Gastroesophageal sphincter (tissue), 4 donors: ENCODE results near the gene OPN1MW3. TPM values are rescaled to one million over a fixed set of nuclear protein-coding genes. Genes with fewer than 3 reads are reported as not detected.
"Not testable (repeated sequence)": the region's sequence is repeated elsewhere in the genome, so short reads cannot be mapped to it uniquely, and the experiment has no call there.

Experiments
- ATAC-seq: fragments of 150-250 bp; one replicate; pipeline ENCODE4 v1.9.1; 2016; ENCODE audit warnings: mild to moderate bottlenecking, moderate library complexity
- H3K27ac ChIP-seq, 4 donors: fragments of 200-600 bp; sonication (generic) in 3 of 4; 1 replicate in 3 of 4; 2 replicates in 1 of 4; pipeline ENCODE4 v1.5.1; 2016 to 2019
- H3K27me3 ChIP-seq: fragments of 200-600 bp; sonication (generic); one replicate; pipeline ENCODE4 v1.5.1; 2019
- H3K36me3 ChIP-seq, 2 donors: fragments of 200-600 bp; sonication (generic); one replicate each; pipeline ENCODE4 v1.5.1; 2019; ENCODE audit warnings: control low read depth in 1 of 2
- H3K4me1 ChIP-seq, 3 donors: fragments of 200-600 bp; sonication (generic); 1 replicate in 2 of 3; 2 replicates in 1 of 3; pipeline ENCODE4 v1.5.1; 2016 to 2019; ENCODE audit warnings: control low read depth in 2 of 3
- H3K4me3 ChIP-seq, 2 donors: fragments of 200-600 bp; sonication (generic); one replicate each; pipeline ENCODE4 v1.5.1; 2019; ENCODE audit warnings: mild to moderate bottlenecking in 1 of 2, moderate library complexity in 1 of 2
- H3K9me3 ChIP-seq, 3 donors: fragments of 200-600 bp; sonication (generic); one replicate each; pipeline ENCODE4 v1.5.1; 2017 to 2019; ENCODE audit warnings: control low read depth in 2 of 3
- WGBS, 2 donors: methylation state at CpG; one replicate each; pipeline ENCODE4 v1.1.5; 2018; ENCODE audit warnings: low coverage in 1 of 2; 5-methylcytosine and 5-hydroxymethylcytosine counted together
- total RNA-seq, 4 donors: library from RNA; depleted of rRNA; stranded (reverse); fragments of >200 nt; gene quantifications; one replicate each; pipeline ENCODE4 v1.1.0, GENCODE V29; 2016

OPN1MW3 gene
- total RNA-seq: not detected

DNA sequence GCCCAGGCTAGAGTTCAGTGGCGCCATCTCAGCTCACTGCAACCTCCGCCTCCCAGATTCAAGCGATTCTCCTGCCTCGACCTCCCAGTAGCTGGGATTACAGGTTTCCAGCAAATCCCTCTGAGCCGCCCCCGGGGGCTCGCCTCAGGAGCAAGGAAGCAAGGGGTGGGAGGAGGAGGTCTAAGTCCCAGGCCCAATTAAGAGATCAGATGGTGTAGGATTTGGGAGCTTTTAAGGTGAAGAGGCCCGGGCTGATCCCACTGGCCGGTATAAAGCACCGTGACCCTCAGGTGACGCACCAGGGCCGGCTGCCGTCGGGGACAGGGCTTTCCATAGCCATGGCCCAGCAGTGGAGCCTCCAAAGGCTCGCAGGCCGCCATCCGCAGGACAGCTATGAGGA lies at the start of gene OPN1MW3:
Gene OPN1MW3 (plus strand): TSS at position 301 of the 400 bp plus-strand sequence. CDS start 38 bp downstream, at position 339.
- WGBS, 2 donors: no CpG with 5 or more reads among the region's 17 CpGs
- H3K27me3 ChIP-seq: not testable (repeated sequence)

DNA sequence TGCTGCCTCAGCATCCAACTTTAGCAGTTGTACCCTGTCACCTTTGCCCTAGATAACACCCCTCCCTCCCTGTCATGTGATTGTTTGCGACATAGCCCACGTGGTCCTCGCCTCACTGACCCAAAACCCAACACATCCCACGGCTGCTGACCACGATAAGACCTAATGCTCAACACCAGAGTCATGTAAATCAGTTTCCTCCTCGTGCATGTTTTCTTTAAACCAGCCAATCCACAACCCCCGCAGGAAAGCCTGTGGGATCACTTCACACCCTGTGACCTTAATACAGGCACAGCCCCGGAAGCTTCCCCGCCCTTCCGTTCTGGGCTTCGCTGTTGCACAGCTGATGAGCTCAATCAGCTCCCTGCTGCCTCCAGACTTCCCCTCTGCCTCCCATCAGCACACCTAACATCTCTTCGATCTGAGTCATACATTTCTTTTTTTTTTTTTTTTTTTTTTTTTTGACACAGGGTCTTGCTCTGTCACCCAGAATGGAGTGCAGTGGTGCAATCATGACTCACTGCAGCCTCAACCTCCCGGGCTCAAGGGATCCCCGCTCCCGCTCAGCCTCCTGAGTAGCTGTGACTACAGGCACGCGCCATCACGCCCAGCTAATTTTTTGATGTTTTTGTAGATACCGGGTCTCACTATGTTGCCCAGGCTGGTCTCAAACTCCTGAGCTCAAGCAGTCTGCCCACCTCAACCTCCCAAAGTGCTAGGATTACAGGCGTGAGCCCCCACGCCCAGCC lies 47.5 kb upstream of the OPN1MW3 start:
- H3K9me3 ChIP-seq, H3K27me3 ChIP-seq, H3K4me1 ChIP-seq, H3K4me3 ChIP-seq, H3K36me3 ChIP-seq, H3K27ac ChIP-seq: not testable (repeated sequence)
- WGBS, 2 donors: no CpG with 5 or more reads among the region's 21 CpGs
- ATAC-seq: peak; percentile 82

More for the DNA sequence above, at the start of gene OPN1MW3:
- H3K4me3 ChIP-seq, H3K27ac ChIP-seq, ATAC-seq, H3K4me1 ChIP-seq, H3K36me3 ChIP-seq, H3K9me3 ChIP-seq: not testable (repeated sequence)

DNA sequence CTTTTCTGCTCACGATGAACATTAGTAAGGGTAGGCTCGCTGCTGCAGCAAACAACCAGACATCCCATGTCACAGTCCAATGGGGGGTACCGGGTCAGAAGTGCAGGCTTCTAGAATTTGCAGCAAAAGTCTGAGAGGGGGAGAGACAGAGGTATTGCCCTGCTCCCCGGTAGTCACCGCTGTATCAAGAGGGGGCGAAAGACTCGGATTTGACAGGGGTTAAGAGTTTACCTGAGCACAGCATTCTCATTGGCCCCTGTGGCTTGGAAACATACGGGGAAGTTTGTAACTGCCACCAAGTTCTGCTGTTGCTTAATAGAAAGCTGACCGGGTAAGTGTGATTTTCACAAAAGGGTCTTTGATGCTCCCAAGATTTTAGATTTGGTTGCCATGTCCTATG lies 46.3 kb upstream of the OPN1MW3 start:
- not testable (repeated sequence) for H3K4me3 ChIP-seq, H3K4me1 ChIP-seq, ATAC-seq, H3K27me3 ChIP-seq, H3K27ac ChIP-seq, H3K36me3 ChIP-seq, H3K9me3 ChIP-seq
- no CpG with 5 or more reads among the region's 9 CpGs for WGBS, 2 donors

DNA sequence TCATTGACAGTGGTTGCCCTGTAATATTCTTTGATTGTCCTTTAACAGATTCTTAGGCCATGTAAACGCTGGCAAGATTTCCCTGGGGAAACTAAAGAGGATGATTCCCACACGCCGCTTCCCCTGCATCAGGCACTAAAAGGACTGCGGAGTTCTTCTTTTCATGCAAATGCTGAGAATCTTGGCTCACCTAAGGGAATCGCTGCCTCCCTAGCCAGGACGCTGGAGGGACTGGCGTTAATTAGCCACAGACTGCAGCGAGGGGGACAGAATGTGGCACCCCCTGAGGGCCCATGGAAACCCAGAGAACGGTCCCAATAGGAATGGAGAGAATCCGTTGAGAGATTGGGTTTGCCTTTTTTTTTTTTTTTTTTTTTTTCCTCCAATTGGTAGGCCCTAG lies 45.9 kb upstream of the OPN1MW3 start:
- WGBS, 2 donors: no CpG with 5 or more reads among the region's 10 CpGs
- not testable (repeated sequence) for H3K27ac ChIP-seq, ATAC-seq, H3K27me3 ChIP-seq, H3K36me3 ChIP-seq, H3K4me1 ChIP-seq, H3K4me3 ChIP-seq, H3K9me3 ChIP-seq

DNA sequence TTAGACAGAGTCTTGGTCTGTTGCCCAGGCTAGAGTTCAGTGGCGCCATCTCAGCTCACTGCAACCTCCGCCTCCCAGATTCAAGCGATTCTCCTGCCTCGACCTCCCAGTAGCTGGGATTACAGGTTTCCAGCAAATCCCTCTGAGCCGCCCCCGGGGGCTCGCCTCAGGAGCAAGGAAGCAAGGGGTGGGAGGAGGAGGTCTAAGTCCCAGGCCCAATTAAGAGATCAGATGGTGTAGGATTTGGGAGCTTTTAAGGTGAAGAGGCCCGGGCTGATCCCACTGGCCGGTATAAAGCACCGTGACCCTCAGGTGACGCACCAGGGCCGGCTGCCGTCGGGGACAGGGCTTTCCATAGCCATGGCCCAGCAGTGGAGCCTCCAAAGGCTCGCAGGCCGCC lies 37.9 kb upstream of the OPN1MW3 start, which contains the start of gene OPN1MW2:
Gene OPN1MW2 (plus strand): TSS at position 301 of the 400 bp plus-strand sequence. CDS start 60 bp downstream, at position 361.
- H3K4me1 ChIP-seq, H3K9me3 ChIP-seq, ATAC-seq, H3K4me3 ChIP-seq, H3K27ac ChIP-seq, H3K27me3 ChIP-seq, H3K36me3 ChIP-seq: not testable (repeated sequence)
- WGBS, 2 donors: no CpG with 5 or more reads among the region's 16 CpGs

DNA sequence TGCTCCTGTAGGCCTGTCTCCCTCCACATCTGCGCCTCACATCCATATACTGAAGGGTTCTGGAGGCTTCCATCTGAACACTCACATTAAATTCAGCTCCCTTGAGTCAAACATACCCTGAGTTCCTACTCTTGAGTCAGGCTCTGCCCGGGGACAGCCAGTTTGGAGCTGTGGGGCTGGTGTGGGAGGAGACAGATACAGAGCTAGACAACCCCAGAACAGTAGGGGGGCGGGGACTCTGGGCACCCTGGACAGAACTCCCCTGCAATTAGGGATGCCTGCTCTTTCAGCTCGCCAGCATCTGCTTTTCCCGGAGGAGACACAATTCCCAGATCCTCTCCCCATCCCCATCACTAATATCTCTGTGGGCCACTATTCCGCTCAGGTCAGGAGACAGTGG lies 32.1 kb upstream of the OPN1MW3 start:
- no CpG with 5 or more reads among the region's 6 CpGs for WGBS, 2 donors
- not testable (repeated sequence) for H3K27me3 ChIP-seq, ATAC-seq, H3K9me3 ChIP-seq, H3K27ac ChIP-seq, H3K4me1 ChIP-seq, H3K4me3 ChIP-seq, H3K36me3 ChIP-seq

DNA sequence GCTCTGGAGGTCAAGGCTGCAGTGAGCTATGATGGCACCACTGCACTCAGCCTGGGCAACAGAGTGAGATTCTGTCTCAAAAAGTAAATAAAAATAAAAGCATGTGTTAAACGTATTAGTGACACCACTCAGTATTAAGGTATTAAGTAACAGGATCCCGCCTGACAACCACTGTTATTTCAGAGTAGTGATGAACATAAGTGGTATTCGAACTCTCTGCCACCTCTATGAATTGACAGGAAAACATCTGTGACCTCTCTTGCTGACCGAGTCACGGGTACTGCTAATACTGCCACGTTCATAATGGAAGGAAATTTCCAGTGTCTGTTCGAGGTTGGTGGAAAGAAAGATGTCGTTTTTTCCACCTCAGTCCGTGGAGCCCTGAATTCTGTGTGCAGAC lies 30.7 kb upstream of the OPN1MW3 start:
- H3K27me3 ChIP-seq, H3K36me3 ChIP-seq, H3K4me1 ChIP-seq, H3K27ac ChIP-seq, H3K4me3 ChIP-seq, H3K9me3 ChIP-seq, ATAC-seq: not testable (repeated sequence)
- no CpG with 5 or more reads among the region's 9 CpGs for WGBS, 2 donors

DNA sequence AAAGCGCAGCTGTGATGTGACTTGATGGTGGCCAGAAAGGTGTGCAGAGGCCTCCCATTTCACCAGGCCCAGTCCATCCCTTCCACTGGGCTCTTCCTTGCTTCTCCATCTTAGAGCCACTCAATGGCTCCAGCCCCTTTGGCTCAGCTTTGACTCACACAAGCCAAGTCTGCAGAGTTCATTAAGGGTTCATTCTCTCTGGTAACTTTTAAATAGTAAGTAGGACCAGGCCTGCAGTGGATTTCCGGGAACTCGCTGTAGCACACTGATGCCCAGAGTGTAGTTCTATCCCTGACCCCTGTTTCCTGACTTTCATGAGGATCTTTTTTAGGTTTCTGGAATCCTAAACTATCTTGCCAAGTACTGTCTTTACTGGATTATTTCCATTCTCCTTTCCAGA lies 25.9 kb upstream of the OPN1MW3 start:
- H3K27me3 ChIP-seq, H3K27ac ChIP-seq, H3K9me3 ChIP-seq, H3K36me3 ChIP-seq, H3K4me3 ChIP-seq, H3K4me1 ChIP-seq, ATAC-seq: not testable (repeated sequence)
- no CpG with 5 or more reads among the region's 3 CpGs for WGBS, 2 donors

DNA sequence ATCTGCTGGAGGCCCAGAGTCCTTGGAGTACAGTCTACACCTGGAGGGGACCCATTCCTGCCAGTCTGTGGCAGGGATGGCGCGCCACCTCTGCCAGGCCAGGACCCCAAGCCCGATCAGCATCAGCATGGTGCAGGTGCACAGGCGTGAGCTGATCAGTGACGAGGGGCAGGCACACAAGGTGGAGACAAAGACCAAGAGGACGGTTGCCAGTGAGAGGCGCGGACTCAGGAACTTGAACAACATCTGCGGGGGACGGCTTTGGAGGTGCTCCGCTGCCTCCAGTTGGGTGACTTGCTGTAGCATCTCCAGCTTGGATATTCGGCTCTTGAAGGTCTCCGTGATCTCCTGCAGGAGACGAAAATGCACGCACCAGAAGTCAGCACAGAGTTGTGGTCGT lies 23.8 kb upstream of the OPN1MW3 start:
- not testable (repeated sequence) for H3K27me3 ChIP-seq

DNA sequence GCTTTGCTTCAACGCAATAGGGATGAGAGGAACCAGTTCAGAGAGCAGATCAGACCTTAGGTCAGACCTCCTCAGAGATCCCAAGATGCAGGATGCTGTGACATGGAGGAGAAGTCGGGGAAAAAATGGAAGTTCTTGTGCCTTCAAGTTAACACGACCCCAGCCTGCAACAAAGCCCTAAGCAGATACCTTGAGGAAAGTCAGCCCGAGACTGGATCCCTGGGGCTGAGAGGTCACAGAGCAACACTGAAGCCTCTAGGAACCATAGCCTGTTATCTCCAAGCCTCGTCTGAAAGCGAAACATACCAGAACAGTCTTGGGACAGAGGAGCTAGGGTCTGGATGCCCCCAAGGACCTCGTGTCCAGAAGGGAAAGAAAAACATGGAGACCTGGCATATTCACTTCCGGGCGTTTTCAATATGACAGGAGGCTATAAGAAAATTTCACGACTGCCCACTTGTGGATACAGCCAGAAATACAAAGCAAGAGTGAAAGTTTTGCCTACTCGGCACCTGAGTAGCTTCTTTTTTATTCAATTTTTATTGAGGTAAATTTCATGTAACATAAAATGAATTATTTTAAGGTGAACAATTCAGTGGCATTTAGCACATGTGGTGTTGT lies 18.3 kb upstream of the OPN1MW3 start:
- not testable (repeated sequence) for H3K4me1 ChIP-seq, H3K9me3 ChIP-seq, H3K27ac ChIP-seq, ATAC-seq, H3K36me3 ChIP-seq, H3K27me3 ChIP-seq, H3K4me3 ChIP-seq
- WGBS, 2 donors: no CpG with 5 or more reads among the region's 11 CpGs

More for the DNA sequence above, 23.8 kb upstream of the OPN1MW3 start:
- not testable (repeated sequence) for H3K36me3 ChIP-seq, ATAC-seq, H3K27ac ChIP-seq, H3K9me3 ChIP-seq, H3K4me1 ChIP-seq, H3K4me3 ChIP-seq
- WGBS, 2 donors: no CpG with 5 or more reads among the region's 16 CpGs

DNA sequence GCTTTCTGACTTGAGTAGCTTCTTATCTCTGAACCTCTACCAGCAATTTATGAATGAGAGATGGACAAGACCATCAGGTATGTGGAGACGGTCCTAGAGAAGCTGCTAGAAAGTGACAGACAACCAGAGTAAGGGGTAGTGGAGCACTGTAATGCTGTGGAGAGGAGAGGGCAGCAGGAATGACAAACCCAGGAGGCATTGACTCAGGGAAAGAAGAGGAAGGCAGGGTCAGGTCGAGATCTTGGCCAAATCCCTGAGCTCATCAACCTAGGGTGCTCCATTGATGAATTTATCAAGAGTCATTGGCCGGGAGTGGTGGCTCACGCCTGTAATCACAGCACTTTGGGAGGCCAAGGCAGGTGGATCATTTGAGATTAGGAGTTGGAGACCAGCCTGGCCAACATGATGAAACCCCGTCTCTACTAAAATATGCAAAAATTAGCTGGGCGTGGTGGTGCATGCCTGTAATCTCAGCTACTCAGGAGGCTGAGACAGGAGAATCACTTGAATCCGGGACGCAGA lies 17.3 kb upstream of the OPN1MW3 start:
- not testable (repeated sequence) for H3K36me3 ChIP-seq, ATAC-seq, H3K27ac ChIP-seq, H3K9me3 ChIP-seq, H3K4me1 ChIP-seq, H3K27me3 ChIP-seq, H3K4me3 ChIP-seq
- 80% methylated on average over 1 to 3 of the region's 8 CpGs for WGBS, 2 donors

DNA sequence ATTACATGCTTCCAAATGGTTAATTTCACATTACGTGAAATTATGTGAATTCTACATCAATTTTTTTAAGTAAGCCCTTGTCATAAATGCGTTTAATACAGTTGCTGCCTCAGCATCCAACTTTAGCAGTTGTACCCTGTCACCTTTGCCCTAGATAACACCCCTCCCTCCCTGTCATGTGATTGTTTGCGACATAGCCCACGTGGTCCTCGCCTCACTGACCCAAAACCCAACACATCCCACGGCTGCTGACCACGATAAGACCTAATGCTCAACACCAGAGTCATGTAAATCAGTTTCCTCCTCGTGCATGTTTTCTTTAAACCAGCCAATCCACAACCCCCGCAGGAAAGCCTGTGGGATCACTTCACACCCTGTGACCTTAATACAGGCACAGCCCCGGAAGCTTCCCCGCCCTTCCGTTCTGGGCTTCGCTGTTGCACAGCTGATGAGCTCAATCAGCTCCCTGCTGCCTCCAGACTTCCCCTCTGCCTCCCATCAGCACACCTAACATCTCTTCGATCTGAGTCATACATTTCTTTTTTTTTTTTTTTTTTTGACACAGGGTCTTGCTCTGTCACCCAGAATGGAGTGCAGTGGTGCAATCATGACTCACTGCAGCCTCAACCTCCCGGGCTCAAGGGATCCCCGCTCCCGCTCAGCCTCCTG lies 9.9 kb upstream of the OPN1MW3 start:
- peak; percentile 91 for ATAC-seq
- not testable (repeated sequence) for H3K36me3 ChIP-seq, H3K9me3 ChIP-seq, H3K4me3 ChIP-seq, H3K4me1 ChIP-seq, H3K27ac ChIP-seq, H3K27me3 ChIP-seq
- no CpG with 5 or more reads among the region's 17 CpGs for WGBS, 2 donors

DNA sequence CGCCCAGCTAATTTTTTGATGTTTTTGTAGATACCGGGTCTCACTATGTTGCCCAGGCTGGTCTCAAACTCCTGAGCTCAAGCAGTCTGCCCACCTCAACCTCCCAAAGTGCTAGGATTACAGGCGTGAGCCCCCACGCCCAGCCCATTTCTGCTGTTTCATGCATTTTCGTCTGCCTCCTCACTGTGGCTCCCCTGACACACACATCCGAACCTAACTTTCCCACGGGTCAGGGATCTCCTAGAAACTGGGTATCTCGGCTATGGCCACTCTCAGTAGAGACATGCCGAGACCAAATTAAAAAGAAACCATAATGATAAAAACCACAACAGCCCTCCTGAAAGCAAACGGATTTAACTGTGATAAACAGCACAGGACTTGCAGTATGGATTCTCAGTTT lies 9.3 kb upstream of the OPN1MW3 start:
- not testable (repeated sequence) for ATAC-seq, H3K4me1 ChIP-seq, H3K36me3 ChIP-seq, H3K4me3 ChIP-seq, H3K27ac ChIP-seq, H3K27me3 ChIP-seq, H3K9me3 ChIP-seq
- no CpG with 5 or more reads among the region's 10 CpGs for WGBS, 2 donors
